ENCODE measurements around the gene CXCL16.

DNA sequence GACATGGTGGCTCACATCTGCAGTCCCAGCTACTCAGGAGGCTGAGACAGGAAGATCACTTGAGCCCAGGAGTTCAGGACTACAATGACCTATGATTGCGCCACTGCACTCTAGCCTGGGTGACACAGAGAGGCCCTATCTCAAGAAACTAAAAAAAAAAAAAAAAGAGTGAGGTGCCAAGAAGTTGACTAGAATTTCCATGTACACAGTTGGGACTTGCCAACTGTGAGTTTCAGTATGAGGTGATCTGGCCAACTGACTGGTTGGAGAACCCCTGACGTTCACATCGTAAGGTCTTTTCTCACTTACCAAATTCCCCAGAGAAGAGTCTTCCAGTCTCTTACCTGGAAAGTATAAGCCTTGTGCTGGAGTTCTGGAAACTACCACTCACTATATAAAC, 11.6 kb downstream of the CXCL16 start:
- TF ChIP-seq, protein P1, sequence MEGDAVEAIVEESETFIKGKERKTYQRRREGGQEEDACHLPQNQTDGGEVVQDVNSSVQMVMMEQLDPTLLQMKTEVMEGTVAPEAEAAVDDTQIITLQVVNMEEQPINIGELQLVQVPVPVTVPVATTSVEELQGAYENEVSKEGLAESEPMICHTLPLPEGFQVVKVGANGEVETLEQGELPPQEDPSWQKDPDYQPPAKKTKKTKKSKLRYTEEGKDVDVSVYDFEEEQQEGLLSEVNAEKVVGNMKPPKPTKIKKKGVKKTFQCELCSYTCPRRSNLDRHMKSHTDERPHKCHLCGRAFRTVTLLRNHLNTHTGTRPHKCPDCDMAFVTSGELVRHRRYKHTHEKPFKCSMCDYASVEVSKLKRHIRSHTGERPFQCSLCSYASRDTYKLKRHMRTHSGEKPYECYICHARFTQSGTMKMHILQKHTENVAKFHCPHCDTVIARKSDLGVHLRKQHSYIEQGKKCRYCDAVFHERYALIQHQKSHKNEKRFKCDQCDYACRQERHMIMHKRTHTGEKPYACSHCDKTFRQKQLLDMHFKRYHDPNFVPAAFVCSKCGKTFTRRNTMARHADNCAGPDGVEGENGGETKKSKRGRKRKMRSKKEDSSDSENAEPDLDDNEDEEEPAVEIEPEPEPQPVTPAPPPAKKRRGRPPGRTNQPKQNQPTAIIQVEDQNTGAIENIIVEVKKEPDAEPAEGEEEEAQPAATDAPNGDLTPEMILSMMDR (IDR thresholded peaks at IDR 0.05), result no peak
- no peak for TF ChIP-seq POLR2A (IDR thresholded peaks at IDR 0.05)
- TF ChIP-seq EP300 (IDR thresholded peaks at IDR 0.05), result no peak
